ENCODE results near the gene OGFOD3. TPM values are rescaled to one million over a fixed set of nuclear protein-coding genes. Genes with fewer than 3 reads are reported as not detected.
A peak's percentile ranks its signal among the peaks of the same experiment; 100 is the strongest.

OGFOD3 gene
- polyA plus RNA-seq, 2 of the 4 experiments (the other 2 are of a cell fraction), result 15.2 to 19.8 TPM

DNA sequence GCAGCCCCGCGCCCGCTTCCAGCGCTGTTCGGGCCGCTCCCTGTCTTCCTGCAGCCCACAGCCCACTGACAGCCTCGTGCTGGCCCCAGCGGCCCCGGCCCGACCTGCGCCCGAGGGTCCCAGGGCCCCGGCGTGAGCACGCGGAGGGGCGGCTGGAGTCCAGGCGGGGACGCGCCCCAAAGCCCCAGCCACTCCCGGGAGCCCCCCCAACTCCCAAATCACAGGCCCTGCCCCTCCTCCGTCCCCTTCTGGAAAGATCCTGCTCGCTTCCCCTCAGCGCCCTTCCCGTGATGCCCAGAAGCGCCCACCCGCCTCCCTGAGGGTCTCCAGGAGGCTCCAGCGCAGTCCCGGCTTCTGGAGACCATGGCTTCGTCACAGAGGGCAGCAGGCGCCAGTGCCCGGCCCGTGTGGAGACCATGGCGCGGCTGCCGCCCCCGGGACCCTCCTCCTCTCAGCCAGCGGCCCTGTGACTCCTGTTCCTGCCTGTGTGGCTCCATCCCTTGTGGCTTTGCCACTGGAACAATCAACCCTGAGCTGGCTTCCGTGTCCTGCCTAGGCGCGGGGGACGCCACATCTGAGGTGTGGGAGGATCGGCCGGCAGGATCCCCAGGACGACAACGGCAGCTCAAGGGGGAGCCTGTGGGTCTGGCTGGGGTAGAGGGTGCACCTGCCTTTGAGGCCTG lies 42.9 kb downstream of the OGFOD3 start:
- FAIRE-seq (no peak), ATAC-seq (peak in 1 of 2 experiments; percentile 6; a peak in 1 of 6 replicates), DNase-seq (ENCODE audit: low read depth in 1 of 2, low spot score in 1 of 2) (no peak)
- POLR2A ChIA-PET, result no interaction called here
- CTCF ChIA-PET, result interaction anchor here (0.8 to 1.1 kb wide), 2 partner anchors 10 to 11 kb away, joined by 3 read pairs; no protein-coding TSS in a partner anchor
- WGBS (ENCODE audit: missing lambda C conversion rate), result 86% methylated on average over 35 of the region's 46 CpGs
- H3K4me2 ChIP-seq, result no peak overlapping the region
- peaks cover 8% of the 10 kb centered on the region; the same call in 1 of the 3 replicates for H3K4me1 ChIP-seq
- TF ChIP-seq CBX8 (IDR thresholded peaks at IDR 0.05) (no peak), SREBF2 (IDR thresholded peaks at IDR 0.05) (no peak), FOSL2 (IDR thresholded peaks at IDR 0.05) (no peak), FOSL2 (CRISPR knock-in tag; IDR thresholded peaks at IDR 0.05) (no peak), CHD4 (IDR thresholded peaks at IDR 0.05; ENCODE audit: borderline replicate concordance) (no peak)
- TF ChIP-seq, protein P1, sequence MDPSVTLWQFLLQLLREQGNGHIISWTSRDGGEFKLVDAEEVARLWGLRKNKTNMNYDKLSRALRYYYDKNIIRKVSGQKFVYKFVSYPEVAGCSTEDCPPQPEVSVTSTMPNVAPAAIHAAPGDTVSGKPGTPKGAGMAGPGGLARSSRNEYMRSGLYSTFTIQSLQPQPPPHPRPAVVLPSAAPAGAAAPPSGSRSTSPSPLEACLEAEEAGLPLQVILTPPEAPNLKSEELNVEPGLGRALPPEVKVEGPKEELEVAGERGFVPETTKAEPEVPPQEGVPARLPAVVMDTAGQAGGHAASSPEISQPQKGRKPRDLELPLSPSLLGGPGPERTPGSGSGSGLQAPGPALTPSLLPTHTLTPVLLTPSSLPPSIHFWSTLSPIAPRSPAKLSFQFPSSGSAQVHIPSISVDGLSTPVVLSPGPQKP (IDR thresholded peaks at IDR 0.05; ENCODE audit: low read depth, low read length), result no peak
- TF ChIP-seq, protein P2, sequence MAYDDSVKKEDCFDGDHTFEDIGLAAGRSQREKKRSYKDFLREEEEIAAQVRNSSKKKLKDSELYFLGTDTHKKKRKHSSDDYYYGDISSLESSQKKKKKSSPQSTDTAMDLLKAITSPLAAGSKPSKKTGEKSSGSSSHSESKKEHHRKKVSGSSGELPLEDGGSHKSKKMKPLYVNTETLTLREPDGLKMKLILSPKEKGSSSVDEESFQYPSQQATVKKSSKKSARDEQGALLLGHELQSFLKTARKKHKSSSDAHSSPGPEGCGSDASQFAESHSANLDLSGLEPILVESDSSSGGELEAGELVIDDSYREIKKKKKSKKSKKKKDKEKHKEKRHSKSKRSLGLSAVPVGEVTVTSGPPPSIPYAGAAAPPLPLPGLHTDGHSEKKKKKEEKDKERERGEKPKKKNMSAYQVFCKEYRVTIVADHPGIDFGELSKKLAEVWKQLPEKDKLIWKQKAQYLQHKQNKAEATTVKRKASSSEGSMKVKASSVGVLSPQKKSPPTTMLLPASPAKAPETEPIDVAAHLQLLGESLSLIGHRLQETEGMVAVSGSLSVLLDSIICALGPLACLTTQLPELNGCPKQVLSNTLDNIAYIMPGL (CRISPR knock-in tag; IDR thresholded peaks at IDR 0.05; ENCODE audit: borderline replicate concordance), result no peak
- TF ChIP-seq, protein P3, sequence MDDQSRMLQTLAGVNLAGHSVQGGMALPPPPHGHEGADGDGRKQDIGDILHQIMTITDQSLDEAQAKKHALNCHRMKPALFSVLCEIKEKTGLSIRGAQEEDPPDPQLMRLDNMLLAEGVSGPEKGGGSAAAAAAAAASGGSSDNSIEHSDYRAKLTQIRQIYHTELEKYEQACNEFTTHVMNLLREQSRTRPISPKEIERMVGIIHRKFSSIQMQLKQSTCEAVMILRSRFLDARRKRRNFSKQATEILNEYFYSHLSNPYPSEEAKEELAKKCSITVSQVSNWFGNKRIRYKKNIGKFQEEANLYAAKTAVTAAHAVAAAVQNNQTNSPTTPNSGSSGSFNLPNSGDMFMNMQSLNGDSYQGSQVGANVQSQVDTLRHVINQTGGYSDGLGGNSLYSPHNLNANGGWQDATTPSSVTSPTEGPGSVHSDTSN (IDR thresholded peaks at IDR 0.05), result no peak
- H3K9me3 ChIP-seq, result no peaks in the 10 kb centered on the region
- no peak overlapping the region for H3K4me3 ChIP-seq
- no peak overlapping the region for H3K27ac ChIP-seq

DNA sequence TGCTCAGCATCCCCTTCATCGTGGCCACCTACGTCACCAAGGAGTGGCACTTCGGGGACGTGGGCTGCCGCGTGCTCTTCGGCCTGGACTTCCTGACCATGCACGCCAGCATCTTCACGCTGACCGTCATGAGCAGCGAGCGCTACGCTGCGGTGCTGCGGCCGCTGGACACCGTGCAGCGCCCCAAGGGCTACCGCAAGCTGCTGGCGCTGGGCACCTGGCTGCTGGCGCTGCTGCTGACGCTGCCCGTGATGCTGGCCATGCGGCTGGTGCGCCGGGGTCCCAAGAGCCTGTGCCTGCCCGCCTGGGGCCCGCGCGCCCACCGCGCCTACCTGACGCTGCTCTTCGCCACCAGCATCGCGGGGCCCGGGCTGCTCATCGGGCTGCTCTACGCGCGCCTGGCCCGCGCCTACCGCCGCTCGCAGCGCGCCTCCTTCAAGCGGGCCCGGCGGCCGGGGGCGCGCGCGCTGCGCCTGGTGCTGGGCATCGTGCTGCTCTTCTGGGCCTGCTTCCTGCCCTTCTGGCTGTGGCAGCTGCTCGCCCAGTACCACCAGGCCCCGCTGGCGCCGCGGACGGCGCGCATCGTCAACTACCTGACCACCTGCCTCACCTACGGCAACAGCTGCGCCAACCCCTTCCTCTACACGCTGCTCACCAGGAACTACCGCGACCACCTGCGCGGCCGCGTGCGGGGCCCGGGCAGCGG lies 43.6 kb downstream of the OGFOD3 start:
- H3K27ac ChIP-seq, result no peak overlapping the region
- no peak for FAIRE-seq
- no peak for DNase-seq (ENCODE audit: low read depth in 1 of 2, low spot score in 1 of 2)
- no peak for ATAC-seq
- POLR2A ChIA-PET, result no interaction called here
- H3K4me1 ChIP-seq, result peaks cover 8% of the 10 kb centered on the region; the same call in 1 of the 3 replicates
- CTCF ChIA-PET, result interaction anchor here (5.4 kb wide), 1 partner anchor 24 kb away, joined by 45 read pairs; no protein-coding TSS in a partner anchor
- no peak overlapping the region for H3K4me3 ChIP-seq
- WGBS (ENCODE audit: missing lambda C conversion rate), result 90% methylated on average over 76 of the region's 79 CpGs
- TF ChIP-seq CBX8 (IDR thresholded peaks at IDR 0.05) (no peak), RFX5 (IDR thresholded peaks at IDR 0.05) (no peak), RARB (CRISPR knock-in tag; IDR thresholded peaks at IDR 0.05) (no peak)
- TF ChIP-seq, protein P4, sequence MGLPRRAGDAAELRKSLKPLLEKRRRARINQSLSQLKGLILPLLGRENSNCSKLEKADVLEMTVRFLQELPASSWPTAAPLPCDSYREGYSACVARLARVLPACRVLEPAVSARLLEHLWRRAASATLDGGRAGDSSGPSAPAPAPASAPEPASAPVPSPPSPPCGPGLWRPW (IDR thresholded peaks at IDR 0.05), result no peak
- TF ChIP-seq, protein P5, sequence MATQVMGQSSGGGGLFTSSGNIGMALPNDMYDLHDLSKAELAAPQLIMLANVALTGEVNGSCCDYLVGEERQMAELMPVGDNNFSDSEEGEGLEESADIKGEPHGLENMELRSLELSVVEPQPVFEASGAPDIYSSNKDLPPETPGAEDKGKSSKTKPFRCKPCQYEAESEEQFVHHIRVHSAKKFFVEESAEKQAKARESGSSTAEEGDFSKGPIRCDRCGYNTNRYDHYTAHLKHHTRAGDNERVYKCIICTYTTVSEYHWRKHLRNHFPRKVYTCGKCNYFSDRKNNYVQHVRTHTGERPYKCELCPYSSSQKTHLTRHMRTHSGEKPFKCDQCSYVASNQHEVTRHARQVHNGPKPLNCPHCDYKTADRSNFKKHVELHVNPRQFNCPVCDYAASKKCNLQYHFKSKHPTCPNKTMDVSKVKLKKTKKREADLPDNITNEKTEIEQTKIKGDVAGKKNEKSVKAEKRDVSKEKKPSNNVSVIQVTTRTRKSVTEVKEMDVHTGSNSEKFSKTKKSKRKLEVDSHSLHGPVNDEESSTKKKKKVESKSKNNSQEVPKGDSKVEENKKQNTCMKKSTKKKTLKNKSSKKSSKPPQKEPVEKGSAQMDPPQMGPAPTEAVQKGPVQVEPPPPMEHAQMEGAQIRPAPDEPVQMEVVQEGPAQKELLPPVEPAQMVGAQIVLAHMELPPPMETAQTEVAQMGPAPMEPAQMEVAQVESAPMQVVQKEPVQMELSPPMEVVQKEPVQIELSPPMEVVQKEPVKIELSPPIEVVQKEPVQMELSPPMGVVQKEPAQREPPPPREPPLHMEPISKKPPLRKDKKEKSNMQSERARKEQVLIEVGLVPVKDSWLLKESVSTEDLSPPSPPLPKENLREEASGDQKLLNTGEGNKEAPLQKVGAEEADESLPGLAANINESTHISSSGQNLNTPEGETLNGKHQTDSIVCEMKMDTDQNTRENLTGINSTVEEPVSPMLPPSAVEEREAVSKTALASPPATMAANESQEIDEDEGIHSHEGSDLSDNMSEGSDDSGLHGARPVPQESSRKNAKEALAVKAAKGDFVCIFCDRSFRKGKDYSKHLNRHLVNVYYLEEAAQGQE (IDR thresholded peaks at IDR 0.05), result no peak
- TF ChIP-seq, protein P6, sequence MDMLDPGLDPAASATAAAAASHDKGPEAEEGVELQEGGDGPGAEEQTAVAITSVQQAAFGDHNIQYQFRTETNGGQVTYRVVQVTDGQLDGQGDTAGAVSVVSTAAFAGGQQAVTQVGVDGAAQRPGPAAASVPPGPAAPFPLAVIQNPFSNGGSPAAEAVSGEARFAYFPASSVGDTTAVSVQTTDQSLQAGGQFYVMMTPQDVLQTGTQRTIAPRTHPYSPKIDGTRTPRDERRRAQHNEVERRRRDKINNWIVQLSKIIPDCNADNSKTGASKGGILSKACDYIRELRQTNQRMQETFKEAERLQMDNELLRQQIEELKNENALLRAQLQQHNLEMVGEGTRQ (IDR thresholded peaks at IDR 0.05), result no peak
- H3K4me2 ChIP-seq, result no peak overlapping the region
- H3K9me3 ChIP-seq, result no peaks in the 10 kb centered on the region
